Activated CD8-positive, alpha-beta T cell treated with anti-CD3 and anti-CD28 coated beads for 36 hours (primary cell): ENCODE measurements around the gene CPSF4. TPM values are rescaled to one million over a fixed set of nuclear protein-coding genes. Genes with fewer than 3 reads are reported as not detected.

Experiments used
- ATAC-seq: fragments of 200-7000 bp; cut with Tn5 transposase; one replicate; pipeline ENCODE4 v1.10.0; 2021; ENCODE audit warnings: mild to moderate bottlenecking, moderate library complexity
- CTCF ChIA-PET: fragments of 350-600 bp; sonication (Branson Sonifier 250); formaldehyde crosslinking; loops from one replicate; lab custom pipeline; 2021; ENCODE audit warnings: antibody characterized with exemption; lab: Charles Lee
- POLR2A ChIA-PET: fragments of 350-600 bp; sonication (Branson Sonifier 250); formaldehyde crosslinking; loops from one replicate; lab custom pipeline; 2021; ENCODE audit warnings: antibody characterized with exemption; lab: Charles Lee
- DNase-seq: peaks from one replicate; pipeline ENCODE4 v3.0.0-alpha.2; 2020
- H3K27ac Mint-ChIP-seq: one replicate; pipeline ENCODE4 v1.8.0; 2021; ENCODE audit warnings: mild to moderate bottlenecking, mixed read lengths
- H3K27me3 Mint-ChIP-seq: one replicate; pipeline ENCODE4 v1.8.0; 2021; ENCODE audit warnings: mixed read lengths
- H3K36me3 Mint-ChIP-seq: one replicate; pipeline ENCODE4 v1.8.0; 2021; ENCODE audit warnings: low read depth, mixed read lengths
- H3K4me1 Mint-ChIP-seq: one replicate; pipeline ENCODE4 v1.8.0; 2021; ENCODE audit warnings: low read depth, mixed read lengths
- H3K4me3 Mint-ChIP-seq: one replicate; pipeline ENCODE4 v1.8.0; 2021; ENCODE audit warnings: mild to moderate bottlenecking, moderate library complexity, mixed read lengths
- H3K9me3 Mint-ChIP-seq: one replicate; pipeline ENCODE4 v1.8.0; 2021; ENCODE audit warnings: mixed read lengths
- CTCF ChIP-seq: fragments of 200-600 bp; IDR thresholded peaks from one replicate; pipeline ENCODE4 v1.8.0; 2022; ENCODE audit warnings: antibody characterized with exemption, mild to moderate bottlenecking
- intact Hi-C: fragments of 100-400 bp; cut with micrococcal nuclease; formaldehyde crosslinking; loops from one replicate; pipeline ENCODE4 v1.10.0; 2022
- total RNA-seq, 2 experiments: library from RNA; stranded (reverse); gene quantifications; one replicate each; pipeline ENCODE4 v1.2.3, GENCODE V29; 2021

The CPSF4 gene
- total RNA-seq, 2 experiments from 2014 or later = 62.3 to 64.6 TPM

DNA sequence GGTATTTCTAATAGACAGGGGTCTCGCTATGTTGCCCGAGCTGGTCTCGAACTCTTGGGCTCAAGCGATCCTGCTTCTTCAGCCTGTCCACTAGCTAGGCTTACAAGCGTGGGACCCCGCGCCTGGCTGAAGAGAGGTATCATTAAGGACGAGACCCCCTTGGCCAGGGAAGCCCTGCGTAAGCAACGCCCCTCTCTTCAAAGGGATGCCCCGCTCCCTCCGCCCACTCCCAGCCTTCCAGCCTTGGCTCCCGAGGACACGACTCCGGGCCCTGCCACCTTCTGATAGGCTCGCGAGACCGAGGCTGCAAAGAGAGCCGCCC lies 65.5 kb downstream of the CPSF4 start:
- Mint-ChIP-seq H3K4me1 (peaks cover 27% of the 10 kb centered on the region), H3K9me3 (peaks cover 3% of the 10 kb centered on the region), H3K27me3 (no peaks in the 10 kb centered on the region), H3K27ac (peak overlapping the region; percentile 95), H3K4me3 (peak overlapping the region; percentile 84), H3K36me3 (peaks cover 18% of the 10 kb centered on the region)
- no peak for TF ChIP-seq CTCF
- ChIA-PET CTCF (interaction anchor here (0.9 to 1.9 kb wide), 5 partner anchors 11 to 486 kb away, joined by 3 to 6 read pairs (median 4); no protein-coding TSS in a partner anchor), POLR2A (interaction anchor here (0.6 to 2.8 kb wide), 9 partner anchors 9 to 415 kb away, joined by 3 to 9 read pairs (median 4); partner anchors contain the start of genes ATP5MF, TRIM4, ZNF655 and ZSCAN25)
- intact Hi-C loops = loop anchor here (10.0 kb wide), 1 partner anchor 51 kb away; the partner anchor contains the start of genes FAM200A and ZNF655
- ATAC-seq (no peak), DNase-seq (no peak)

DNA sequence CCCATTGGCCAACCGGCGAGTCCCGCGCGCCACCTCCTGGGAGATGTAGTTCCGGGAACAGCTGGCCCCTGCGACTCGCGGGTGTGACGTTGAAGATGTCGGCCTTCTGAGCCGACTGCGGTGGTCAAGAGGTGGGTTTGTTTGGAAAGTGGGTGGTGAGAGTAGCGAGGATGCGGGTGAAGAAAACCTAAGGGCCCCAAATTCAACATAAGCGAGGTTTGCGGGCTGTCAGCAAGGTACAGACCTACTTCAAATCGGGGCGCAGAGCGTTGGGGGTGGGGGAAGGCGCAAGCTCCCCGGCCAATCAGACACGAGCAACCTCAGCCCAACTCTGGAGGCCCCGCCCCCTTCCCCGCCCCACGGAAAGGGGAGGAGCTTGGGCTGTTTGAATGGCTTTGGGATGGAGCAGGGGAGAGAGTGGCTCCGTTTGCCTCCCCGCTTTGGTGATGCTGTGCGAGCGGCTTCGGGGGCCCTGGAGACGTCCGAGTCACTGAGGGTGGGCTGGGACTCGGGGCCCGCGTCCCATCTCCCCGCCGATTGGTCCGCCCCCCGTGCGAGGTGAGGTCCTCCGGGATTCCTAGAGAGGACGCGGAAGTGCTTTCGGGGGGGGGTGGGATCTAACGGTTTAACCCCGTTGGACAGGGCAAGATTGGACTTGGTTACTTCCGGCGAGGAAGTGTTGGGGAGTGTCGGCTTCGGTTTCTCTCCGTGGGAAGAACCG lies 66.0 kb downstream of the CPSF4 start, which contains the start of gene ZKSCAN5:
Gene ZKSCAN5 (plus strand): TSS at position 60 of the 721 bp plus-strand sequence. CDS start 1,383 bp downstream, outside the sequence.
- ChIA-PET CTCF (interaction anchor here (0.9 to 1.9 kb wide), 5 partner anchors 10 to 486 kb away, joined by 3 to 6 read pairs (median 4); no protein-coding TSS in a partner anchor), POLR2A (interaction anchor here (0.6 to 2.8 kb wide), 13 partner anchors 9 to 415 kb away, joined by 3 to 9 read pairs (median 3); partner anchors contain the start of genes ATP5MF, TRIM4, ZNF655 and ZSCAN25)
- TF ChIP-seq CTCF = no peak
- ATAC-seq (peak; percentile 89), DNase-seq (peak; percentile 98)
- peaks cover 3% of the 10 kb centered on the region for H3K9me3 Mint-ChIP-seq
- peaks cover 27% of the 10 kb centered on the region for H3K4me1 Mint-ChIP-seq
- peak within 1 kb of the TSS; percentile 84 for H3K4me3 Mint-ChIP-seq
- H3K27me3 Mint-ChIP-seq = no peaks in the 10 kb centered on the region
- peaks cover 14% of the 10 kb centered on the region for H3K36me3 Mint-ChIP-seq
- intact Hi-C loops = loop anchor here (10.0 kb wide), 1 partner anchor 50 kb away; the partner anchor contains the start of genes FAM200A and ZNF655
- peak within 1 kb of the TSS; percentile 95 for H3K27ac Mint-ChIP-seq

DNA sequence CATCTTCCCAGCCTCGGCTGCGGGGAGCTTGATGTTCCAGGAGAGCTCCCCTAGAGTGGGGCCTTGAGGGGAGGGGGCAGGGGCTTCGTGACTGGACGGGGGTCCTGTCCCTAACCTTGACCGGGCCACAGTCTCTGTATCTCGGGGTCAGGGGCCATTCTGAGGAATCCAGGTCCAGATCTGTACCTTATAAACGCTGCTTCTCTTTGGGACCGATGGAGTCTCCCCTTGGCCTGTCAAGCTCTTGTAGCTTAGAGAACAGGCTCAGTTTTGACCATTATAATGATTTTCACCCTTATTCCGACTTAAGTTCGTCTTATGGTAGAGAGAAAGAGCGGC lies 66.5 kb downstream of the CPSF4 start:
- TF ChIP-seq CTCF = no peak
- no peak for ATAC-seq
- CTCF ChIA-PET = interaction anchor here (1.1 to 1.9 kb wide), 3 partner anchors 10 to 52 kb away, joined by 4 to 6 read pairs (median 5); no protein-coding TSS in a partner anchor
- Mint-ChIP-seq H3K4me3 (peak overlapping the region; percentile 84), H3K27me3 (no peaks in the 10 kb centered on the region), H3K27ac (peak overlapping the region; percentile 95), H3K4me1 (peaks cover 27% of the 10 kb centered on the region), H3K36me3 (peaks cover 10% of the 10 kb centered on the region), H3K9me3 (peaks cover 3% of the 10 kb centered on the region)
- intact Hi-C loops = loop anchor here (10.0 kb wide), 1 partner anchor 50 kb away; the partner anchor contains the start of genes FAM200A and ZNF655
- POLR2A ChIA-PET = interaction anchor here (0.7 to 2.8 kb wide), 11 partner anchors 9 to 414 kb away, joined by 3 to 9 read pairs (median 3); partner anchors contain the start of genes ATP5MF, TRIM4, ZNF655 and ZNF789
- no peak for DNase-seq

Other genes starting within 250 kb of the CPSF4 start
- gene KPNA7, start 230.8 kb upstream of the CPSF4 start, total RNA-seq = under 1 TPM in 1 of 2 experiments, not detected in 1; 0.16 TPM
- gene MYH16, start 166.1 kb upstream of the CPSF4 start, total RNA-seq = not detected
- 10 to 100 TPM; 45.4 to 45.8 TPM for gene ARPC1A, start 113.0 kb upstream of the CPSF4 start, total RNA-seq
- gene ARPC1B, start 64.2 kb upstream of the CPSF4 start, total RNA-seq = 100 to 1,000 TPM; 304 to 307 TPM
- gene PDAP1, start 30.3 kb upstream of the CPSF4 start, total RNA-seq = 100 to 1,000 TPM; 160 TPM
- 100 to 1,000 TPM; 118 to 124 TPM for gene BUD31, start 30.0 kb upstream of the CPSF4 start, total RNA-seq
- gene PTCD1, start 145 bp upstream of the CPSF4 start, total RNA-seq = 1 to 10 TPM; 7.2 to 8.2 TPM
- 100 to 1,000 TPM; 416 to 417 TPM for gene ATP5MF, start 27.2 kb downstream of the CPSF4 start, total RNA-seq
- 10 to 100 TPM; 18.8 to 19.1 TPM for gene ZNF789, start 33.9 kb downstream of the CPSF4 start, total RNA-seq
- gene ZNF394, start 61.3 kb downstream of the CPSF4 start, total RNA-seq = 10 to 100 TPM; 25.9 to 28.0 TPM
- gene ZKSCAN5, start 65.7 kb downstream of the CPSF4 start, total RNA-seq = 1 to 10 TPM; 7.6 to 7.9 TPM
- gene FAM200A, start 113.2 kb downstream of the CPSF4 start, total RNA-seq = 1 to 10 TPM; 4.8 to 4.9 TPM
- gene ZNF655, start 119.7 kb downstream of the CPSF4 start, total RNA-seq = 10 to 100 TPM; 63.0 to 65.2 TPM
- 1 to 10 TPM in 1 of 2 experiments, under 1 TPM in 1; 0.92 to 2.2 TPM for gene TMEM225B, start 159.3 kb downstream of the CPSF4 start, total RNA-seq
- 10 to 100 TPM; 31.8 to 35.8 TPM for gene ZSCAN25, start 178.0 kb downstream of the CPSF4 start, total RNA-seq
- not detected for gene CYP3A5, start 241.1 kb downstream of the CPSF4 start, total RNA-seq